NCI-H2081 (cell line): Measurements from ENCODE around the gene HPS1.
A peak's percentile ranks its signal among the peaks of the same experiment; 100 is the strongest.

ENCODE experiments used
- DNase-seq, 2 experiments: peaks; one replicate each; lab custom pipeline; 2025; lab: John Stamatoyannopoulos, UW

The HPS1 gene

DNA sequence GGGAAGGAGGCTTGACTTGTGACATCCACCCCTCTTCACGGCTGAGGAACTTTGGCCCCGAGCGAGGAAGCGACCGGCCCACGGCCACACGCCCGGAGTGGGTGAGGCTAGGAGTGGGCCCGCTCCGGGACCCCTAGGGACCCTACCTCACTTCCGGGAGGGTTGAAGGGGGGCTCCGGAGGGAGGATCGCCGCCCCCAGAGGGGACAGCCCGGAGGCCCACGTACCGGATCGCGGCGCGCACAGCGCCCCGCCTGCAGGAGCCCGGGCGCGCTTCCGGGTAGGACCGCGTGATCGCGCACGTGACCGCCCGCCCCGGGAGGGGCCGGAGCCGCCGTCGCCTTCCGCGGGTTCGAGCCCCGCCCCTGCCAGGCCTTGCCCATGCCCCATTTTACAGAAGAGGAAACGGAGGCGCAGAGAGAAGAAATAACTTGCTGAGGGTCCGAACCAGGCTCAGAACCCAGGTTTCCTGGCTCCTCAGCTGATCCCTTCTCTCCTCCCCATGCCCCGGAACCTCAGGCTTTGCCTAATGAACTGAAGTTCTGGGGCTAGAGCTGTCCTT is at the start of gene HPS1:
Gene HPS1, minus strand, starts transcription at position 275 of the 561 bp plus-strand sequence. CDS start 3,695 bp downstream, outside the sequence.
- peak in 1 of 2 experiments; percentile 63 for DNase-seq

DNA sequence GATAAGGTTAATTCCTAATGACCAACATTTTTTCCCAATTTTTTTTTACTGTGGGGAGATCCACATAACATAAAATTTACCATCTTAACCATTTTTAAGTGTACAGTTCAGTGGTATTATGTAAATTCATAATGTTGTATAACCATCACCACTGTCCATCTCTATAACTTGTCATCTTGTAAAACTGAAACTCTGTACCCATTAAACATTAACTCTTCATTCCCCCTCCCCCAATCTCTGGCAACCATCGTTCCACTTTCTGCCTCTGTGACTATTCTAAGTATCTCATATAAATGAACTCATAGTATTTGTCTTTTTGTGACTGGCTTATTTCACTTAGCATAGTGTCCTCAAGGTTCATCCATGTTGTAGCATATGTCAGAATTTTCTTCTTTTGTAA is 46.0 kb upstream of the HPS1 start:
- no peak for DNase-seq

DNA sequence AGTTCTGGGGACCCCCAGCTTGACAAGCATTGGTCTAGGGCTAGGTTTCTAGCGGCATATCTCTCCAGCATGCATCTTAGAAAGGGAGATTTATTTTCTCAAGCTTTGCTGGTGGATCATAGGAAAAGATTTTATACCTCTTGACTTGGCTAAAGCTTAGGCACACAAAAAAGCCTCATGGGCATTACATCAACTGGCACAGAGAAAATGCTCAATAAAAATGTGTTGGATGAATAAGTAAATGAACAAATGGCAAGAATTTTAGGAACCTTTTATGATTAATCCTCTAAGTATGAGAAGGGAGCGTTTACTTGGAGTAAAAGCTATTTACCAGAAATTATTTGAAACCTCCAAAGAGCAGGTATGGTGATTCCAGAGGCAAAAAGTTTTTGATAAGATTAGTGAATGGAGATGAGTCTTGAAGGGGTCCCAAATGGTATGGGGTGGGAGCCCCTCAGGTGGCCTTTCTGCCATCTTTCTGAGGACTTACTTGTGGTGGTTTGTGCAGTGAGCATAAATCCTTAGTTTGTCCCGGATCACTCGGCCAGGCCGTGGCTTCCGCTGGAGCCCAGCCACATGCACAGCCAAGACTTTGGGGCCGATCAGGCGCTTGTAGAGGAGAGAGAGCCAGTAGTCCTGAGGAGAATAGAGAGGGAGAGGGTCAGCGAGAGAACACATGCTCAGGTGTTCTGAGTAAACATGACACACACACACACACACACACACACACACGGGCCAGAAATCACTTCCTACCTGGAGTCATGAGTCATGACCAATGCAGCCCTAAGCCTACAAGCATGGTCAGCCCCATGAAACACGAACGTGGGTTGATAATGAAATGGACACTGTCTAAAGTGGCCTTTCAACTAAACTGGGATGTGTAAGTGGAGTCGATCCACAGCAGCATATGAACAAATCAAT is 43.1 kb upstream of the HPS1 start:
- no peak for DNase-seq

DNA sequence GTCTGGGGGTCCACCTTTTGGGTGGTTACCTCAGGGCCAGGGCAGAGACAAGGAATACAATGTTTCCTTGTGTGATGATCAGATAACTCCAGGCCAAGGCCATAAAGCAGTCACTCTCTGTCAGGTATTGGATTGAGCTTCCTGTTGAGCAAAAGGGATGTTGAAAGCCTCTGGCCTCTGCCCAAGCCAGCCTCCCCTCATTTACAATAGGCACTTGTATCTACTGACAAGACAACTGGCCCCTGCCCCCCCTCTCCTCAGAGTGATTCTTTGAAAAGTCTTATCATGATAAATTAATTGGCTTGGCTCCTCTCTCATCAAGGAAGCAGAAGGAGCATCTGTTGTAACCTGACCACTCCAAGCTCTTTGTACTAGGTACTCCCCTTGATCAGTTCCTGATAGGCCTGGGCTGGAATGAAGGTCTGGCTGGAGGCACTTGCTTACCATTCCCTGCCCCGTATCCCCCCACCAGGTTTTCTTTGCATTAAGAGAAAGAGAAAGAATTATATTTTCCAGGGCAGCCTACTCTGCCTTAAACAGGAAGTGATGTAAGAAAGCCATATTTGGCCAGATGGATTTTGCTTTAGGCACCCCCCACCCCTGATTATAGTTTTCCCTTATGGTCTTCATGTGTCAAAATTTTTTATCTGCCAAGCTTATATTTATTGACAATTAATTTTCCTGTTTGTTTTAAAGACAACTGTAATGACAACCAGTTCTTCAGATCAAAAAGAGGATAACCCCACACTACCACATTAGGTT is 42.1 kb upstream of the HPS1 start:
- DNase-seq, result no peak

DNA sequence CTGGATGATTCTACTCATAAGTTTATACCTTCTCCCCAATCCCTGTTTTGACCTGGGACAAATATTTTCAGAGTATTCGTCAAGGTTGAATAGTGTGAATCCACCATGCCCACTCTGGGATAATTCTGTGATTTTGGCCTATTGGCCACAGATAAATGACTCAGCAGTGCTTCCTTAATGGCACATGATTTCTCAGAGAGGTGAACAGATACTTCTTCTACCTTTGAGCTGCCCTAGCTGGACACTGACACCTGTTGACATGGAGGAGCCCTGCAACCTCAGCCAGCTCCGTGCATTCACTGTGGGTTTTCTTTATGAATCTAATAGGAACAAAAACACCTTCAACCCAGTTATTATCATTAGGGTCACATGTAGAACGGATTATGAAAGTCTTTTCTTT is 40.9 kb upstream of the HPS1 start:
- DNase-seq, result no peak

DNA sequence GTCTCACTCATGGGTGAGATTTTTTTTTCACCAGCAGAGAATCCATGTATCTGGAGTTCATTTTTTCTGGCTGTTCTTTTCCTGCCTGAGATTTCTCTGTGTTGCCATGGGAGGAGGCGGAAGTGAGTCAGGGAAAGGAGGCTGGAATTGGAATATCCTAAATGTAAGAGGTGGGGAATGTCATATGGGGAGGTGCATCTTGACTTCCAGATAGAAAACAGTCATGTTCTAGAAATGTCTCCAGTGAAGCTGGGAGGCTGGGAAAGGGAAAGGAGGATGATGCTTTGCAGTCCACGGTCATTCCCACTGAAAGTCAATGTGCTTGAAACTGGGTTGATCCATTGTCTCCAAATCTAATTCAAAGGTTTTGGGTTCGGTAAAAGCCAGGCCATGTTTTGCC is 39.7 kb upstream of the HPS1 start:
- DNase-seq, result no peak

DNA sequence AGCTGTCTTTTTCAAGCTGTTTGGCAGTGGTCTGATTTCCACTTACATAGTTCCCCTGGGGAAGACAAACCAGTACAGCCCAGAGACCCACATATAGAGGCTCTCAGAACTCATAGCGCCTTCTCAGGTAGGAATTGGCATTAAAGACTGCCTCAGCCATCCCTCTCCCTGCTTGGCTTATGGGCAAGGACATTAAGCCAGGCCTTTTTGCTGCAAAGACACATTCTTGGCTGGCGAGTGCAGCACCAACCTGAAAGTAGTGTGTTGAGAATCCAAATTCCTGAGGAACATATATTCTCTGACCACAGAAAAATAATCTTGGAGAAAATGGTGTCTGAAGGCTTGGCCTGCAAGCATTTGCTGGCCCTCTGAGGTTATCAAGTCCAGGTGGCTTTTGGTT is 39.2 kb upstream of the HPS1 start:
- DNase-seq, result no peak

DNA sequence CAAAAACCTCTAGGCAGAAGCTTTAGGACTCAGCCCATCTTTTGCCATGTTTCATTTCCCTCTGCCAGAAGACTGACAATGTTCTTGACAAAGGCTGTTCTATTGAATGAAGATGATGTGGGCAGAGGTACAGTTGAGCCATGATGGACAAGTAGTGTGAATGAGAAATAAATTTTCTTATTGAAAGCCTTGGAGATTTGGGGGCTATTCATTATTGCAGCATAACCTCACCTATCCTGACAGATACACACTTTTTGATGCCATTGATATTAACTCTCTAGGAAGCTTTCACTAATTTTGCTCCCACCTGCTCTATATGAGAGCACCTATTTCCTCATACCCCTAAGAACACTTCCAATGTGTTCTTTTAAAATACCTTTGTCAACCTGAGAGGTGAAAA is 36.9 kb upstream of the HPS1 start:
- no peak for DNase-seq

DNA sequence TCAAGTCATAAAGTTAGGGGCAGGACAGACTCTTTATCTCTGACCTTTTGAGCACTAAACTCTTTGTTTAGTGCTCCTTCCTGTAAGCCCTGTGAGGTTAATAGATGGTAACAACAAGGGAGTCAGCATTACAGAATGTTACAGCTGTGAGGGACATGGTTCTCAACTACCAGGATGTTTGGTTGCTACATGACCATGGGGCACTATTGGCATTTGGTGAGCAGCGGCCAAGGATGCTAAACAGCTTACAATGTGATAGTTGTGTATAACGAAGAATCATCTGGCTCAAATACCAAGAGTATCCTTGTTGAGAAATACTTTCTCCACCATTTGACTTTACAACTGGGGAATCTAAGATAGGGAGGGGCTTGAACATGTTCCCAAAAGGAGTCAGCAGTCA is 35.4 kb upstream of the HPS1 start:
- DNase-seq, result no peak

DNA sequence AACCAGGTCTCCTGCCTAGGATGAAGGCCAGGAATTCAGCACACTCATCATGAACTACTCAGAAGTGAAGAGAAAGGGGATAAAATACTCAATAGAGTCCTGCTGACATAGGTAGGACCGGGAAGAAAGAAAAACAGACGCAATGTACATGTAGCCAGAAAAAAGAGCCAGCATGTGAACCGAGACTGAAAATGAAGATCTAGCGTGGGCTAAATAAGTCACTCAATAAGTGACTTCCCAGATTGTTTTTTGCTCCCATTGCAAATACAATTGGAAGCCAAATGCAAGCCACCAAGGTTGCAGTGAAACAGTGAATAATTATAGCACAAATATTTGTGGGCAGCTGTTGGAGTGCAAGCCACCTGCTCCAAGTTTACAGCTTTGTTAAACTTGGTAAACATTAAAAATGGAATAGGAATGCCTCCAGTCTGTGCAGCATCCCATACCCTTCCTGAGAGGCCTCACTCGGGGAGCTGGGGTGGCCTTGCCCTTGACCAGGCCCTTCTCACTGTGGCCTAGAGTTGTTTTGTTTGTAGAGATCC is 34.7 kb upstream of the HPS1 start:
- no peak for DNase-seq

DNA sequence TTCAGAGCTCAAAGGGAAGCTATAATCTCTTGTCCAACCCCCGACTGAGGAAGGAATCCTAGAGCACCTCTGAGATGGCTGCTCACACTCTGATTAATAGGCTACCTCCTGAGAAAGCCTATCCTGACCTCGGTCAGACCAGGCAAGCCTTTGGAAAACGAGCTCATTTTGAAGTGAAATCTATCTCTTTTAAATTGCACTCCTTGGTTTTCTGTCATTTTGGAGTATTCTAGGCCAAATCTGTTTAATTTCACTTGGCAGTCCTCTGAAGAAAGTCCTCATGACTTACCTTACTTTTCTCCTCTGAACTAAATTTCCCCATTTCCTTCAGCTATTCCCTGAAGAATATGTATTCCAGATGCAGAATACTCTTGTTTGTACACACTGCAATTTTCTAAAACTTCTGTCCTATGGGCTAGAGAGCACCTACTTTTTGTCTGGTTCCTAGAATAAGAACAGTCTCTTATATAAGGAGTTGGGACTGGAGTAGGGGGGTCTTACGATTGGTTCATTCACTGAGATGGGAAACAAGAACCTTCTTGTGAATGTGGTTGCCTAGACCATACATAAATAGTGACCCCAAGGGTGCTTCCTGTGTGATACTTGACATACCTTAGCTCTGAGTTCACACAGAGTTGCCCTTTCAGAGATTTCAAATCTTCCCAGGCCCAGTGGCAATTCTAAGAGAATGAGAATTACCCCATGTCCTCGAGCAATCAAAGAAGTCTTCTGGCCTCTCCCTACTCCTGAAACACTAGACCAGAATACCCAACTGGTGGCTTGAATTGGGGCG is 31.9 kb upstream of the HPS1 start:
- DNase-seq, result no peak

DNA sequence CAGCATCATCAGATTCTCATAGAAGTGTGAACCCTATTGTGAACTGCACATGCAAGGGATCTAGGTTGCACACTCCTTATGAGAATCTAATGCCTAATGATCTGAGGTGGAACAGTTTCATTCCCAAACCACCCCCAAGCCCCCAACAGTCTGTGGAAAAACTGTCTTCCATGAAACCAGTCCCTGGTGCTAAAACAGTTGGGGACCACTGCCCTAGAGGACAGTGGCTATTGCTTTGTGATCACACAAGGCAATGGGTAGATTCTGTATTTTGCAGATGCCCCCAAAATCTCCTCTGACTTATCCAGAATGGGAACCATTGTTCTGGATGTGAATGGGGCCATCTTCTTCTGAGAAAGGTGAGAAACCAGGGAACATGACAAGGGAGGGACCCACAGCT is 31.1 kb upstream of the HPS1 start:
- no peak for DNase-seq

DNA sequence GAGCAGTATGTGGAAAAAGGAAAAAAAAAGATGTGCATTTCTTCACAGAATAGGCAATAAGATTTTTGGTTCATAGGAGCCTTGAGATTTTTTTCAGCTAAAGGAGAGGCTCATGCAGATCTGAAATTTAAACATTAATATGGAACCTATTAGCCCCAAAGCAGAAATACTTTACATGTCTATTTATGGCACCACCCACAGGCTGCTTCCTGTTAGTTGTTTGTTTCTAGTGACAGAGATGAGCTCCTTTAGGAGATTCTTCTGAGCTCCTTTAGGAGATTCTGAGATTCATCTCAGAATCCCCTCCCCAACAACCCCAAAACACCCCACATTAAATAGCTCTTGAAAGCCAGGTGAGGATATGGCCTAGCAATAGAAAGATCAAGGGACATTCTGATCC is 27.9 kb upstream of the HPS1 start:
- DNase-seq, result no peak

DNA sequence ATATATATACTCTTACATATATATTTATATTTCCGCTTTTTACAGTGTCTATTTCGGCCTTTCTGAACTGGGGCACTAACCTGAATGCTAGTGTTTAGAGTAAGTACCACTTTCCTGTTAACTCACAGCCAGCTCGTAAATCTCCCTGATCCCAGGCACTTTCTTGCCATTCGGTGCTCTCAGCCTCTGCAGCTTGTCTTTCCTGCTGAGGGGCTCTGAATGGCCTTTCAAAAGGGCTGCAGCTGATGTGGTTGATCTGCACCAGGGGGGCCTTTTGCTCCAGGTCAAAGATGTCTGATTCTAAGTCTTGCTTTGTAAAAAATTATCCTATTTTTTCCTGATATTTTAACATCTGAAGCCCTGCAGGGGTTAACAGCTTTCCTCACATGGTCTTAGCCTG is 25.5 kb upstream of the HPS1 start:
- no peak for DNase-seq

DNA sequence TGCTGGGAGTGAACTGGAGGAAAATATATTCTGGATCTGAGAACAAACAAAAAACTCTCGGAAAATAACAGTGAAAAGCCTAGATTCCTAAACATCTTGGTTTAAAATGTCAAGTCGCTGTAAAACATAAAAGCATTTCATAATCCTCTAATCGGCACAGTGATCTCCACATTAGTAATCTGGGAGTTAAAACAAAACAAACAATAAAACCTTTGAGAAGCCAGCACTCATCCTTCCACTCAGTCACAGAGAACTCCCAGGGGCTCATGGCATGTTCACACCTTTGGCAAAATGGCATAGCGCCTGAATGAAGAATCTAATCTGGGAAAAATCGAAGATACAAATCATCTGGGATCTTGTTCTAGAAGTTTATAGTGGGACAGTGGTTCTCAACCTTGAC is 24.1 kb upstream of the HPS1 start:
- no peak for DNase-seq

DNA sequence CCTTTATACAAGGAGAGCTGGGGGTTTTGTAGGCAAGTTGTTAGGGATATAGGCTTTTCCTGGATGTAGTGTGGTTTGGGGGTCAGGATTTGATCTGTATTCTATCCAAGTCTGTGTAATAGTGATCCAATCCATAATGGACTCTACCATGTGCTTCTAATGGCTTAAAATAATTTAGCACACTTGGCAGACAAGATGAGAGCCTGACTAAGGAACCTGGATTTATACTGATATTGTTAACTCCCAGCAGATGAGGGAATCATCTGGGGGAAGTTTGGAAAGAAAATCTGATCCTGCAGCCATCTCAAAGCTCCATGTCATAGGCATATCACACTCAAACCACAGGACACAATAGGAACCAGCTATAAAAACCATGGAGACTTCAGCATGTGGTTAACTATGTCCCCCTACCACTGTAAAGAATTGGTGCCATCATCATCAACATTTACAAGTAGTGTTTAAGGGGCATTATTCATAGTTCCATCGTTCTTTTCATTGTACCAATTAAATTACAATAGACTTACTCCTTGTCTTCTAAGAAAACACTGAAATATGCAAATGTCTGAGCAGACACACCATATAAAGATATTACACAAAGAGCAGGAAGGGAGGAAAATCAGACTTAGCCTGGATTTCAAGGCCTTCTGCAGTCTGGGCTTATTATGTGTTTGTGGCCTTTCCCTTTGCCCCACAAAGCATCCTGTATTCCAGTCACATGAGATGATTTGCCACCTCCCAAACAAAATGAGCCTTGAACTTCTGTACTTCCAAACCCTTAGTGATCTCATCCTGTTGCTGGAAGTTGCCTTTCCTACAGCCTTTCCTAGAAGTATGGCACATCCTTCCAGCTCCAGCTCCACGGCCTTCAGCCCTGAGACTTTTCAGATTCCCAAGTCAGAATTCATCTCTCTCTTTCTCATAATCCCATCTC is 22.5 kb upstream of the HPS1 start:
- DNase-seq, result no peak

DNA sequence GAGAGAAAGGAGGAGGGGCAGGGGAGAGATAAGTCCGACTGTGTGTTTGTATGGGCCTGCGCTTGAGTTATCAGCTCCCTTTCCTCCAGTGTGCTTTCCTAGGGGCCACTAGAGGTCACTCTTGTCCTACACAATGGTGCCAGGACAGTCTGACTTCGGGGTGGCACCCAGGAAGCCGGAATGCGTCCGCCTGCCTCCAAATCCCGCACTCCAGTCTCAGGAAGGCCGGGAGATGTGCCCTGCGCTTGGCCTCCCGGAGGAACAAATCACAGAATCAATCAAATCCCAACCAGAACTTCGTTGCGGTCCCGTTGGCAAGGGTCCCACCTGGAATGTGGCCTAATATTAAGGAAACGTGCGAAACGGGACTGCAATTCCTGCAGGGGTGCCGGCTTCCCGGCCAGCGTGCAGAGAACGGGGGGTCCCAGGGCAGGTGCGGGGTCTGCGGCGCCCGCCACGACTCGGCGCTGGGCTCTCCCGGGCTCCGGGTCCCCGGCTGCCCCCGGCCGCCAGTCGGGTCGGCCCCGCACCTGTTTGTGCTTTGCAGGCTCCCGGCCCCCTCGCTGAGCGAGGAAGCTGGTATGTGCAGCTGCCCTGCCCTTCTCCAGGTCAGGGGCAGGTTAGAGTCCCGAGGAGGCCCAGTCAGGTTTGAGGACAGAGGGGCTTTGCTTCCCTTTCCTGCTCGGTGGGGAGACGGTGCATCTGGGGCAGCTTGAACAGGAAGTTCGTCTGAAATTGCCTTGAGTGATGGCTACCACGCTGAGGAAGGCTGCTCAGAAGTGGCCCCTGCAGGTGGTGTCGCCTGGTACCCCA is 21.0 kb upstream of the HPS1 start:
- DNase-seq, result peak; percentile 30 to 50

DNA sequence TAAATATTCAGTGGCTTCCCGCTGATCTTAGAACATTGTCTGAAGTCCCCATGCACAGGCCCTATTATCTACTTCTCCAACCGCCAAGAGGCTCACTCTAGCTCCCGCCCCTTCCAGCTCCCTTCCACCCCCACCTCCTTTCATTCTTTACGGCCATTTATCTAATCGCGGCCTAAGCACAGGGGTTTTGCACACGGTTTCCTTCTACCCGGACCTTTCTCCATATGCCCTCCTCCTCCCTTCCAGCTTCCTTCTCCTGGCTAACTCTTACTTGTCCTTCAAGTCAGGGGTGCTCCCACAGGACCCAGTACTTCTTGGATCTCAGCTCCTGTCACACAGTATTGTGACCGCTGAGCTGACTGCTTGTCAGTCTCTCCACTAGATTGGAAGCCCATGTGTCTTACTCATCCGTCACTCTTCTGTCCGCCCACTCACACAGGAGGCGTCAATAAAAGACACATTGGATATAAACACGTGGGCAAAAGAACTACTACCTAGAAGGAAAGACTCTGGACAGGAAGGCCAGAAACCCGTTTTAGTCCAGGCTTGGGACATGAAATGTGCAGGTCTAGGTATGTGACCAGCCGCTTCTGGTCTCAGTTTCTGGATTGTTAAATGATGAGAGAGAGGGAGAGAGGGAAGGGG is 20.2 kb upstream of the HPS1 start:
- no peak for DNase-seq

DNA sequence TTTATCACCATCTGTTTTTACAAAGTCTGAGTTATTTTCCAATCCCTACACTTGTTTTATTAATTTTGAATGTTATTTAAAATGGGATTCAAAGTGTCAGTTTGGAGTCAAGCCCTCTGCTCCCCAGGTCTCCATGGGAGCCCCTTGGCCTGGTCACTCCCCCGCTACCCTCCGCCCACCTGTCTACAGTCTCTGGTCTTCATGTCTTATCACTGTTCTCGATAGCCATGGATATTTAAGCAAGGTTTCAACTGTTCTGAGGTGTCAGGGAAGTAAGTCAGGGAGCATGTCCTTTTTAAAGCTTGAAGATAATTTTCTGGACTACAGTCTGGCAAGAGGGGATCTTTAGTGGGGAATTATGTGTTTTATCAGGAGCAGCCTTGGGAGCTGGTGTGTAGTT is 19.1 kb upstream of the HPS1 start:
- no peak for DNase-seq
